GM23338 (cell line): Measurements from ENCODE around the gene TGM2. TPM values are rescaled to one million over a fixed set of nuclear protein-coding genes. Genes with fewer than 3 reads are reported as not detected.

Source experiments
- ATAC-seq: fragments of 200-7000 bp; cut with Tn5 transposase; 3 replicates; pipeline ENCODE4 v1.9.1; 2020
- DNase-seq: peaks from one replicate; pipeline ENCODE4 v3.0.0-alpha.2; 2015; ENCODE audit warnings: low spot score
- H2AFZ ChIP-seq: fragments of 200-600 bp; sonication (generic); 2 replicates; pipeline ENCODE4 v1.8.0; 2016; ENCODE audit warnings: antibody characterized with exemption, mild to moderate bottlenecking, moderate library complexity
- H3F3A ChIP-seq: fragments of 200-600 bp; sonication (generic); replicated peaks from 2 replicates; pipeline ENCODE4 v1.8.0; 2017; ENCODE audit warnings: antibody characterized with exemption, mixed run types, low read depth
- H3K27ac ChIP-seq: fragments of 200-600 bp; sonication (generic); 2 replicates; pipeline ENCODE4 v1.6.1; 2016; ENCODE audit warnings: low read depth
- H3K27me3 ChIP-seq: fragments of 200-600 bp; sonication (generic); 2 replicates; pipeline ENCODE4 v1.8.0; 2016; ENCODE audit warnings: mild to moderate bottlenecking, mixed run types, moderate library complexity; ENCODE audit not compliant: insufficient read depth
- H3K36me3 ChIP-seq: fragments of 200-600 bp; sonication (generic); 2 replicates; pipeline ENCODE4 v1.8.0; 2016; ENCODE audit warnings: mild to moderate bottlenecking; ENCODE audit not compliant: insufficient read depth
- H3K4me1 ChIP-seq: fragments of 200-600 bp; sonication (generic); 2 replicates; pipeline ENCODE4 v1.8.0; 2016; ENCODE audit warnings: mild to moderate bottlenecking, moderate library complexity; ENCODE audit not compliant: insufficient read depth
- H3K4me2 ChIP-seq: fragments of 200-600 bp; sonication (generic); 2 replicates; pipeline ENCODE4 v1.7.1; 2017; ENCODE audit warnings: mixed run types
- H3K4me3 ChIP-seq: fragments of 200-600 bp; sonication (generic); 2 replicates; pipeline ENCODE4 v1.6.1; 2016; ENCODE audit warnings: mixed run types
- H3K79me2 ChIP-seq: fragments of 200-600 bp; sonication (generic); replicated peaks from 2 replicates; pipeline ENCODE4 v1.8.0; 2017; ENCODE audit warnings: mild to moderate bottlenecking; ENCODE audit not compliant: insufficient read depth
- H3K9me2 ChIP-seq: fragments of 200-600 bp; sonication (generic); 2 replicates; pipeline ENCODE4 v1.8.0; 2017; ENCODE audit not compliant: insufficient read depth
- H4K20me1 ChIP-seq: fragments of 200-600 bp; sonication (generic); replicated peaks from 2 replicates; pipeline ENCODE4 v1.8.0; 2017; ENCODE audit warnings: mild to moderate bottlenecking; ENCODE audit not compliant: insufficient read depth
- H3K27ac Mint-ChIP-seq: 2 replicates; pipeline ENCODE4 v1.8.0; 2020; ENCODE audit warnings: inconsistent platforms, mild to moderate bottlenecking, moderate library complexity, mixed read lengths
- H3K27me3 Mint-ChIP-seq: 3 replicates; pipeline ENCODE4 v1.8.0; 2022; ENCODE audit warnings: low read depth, mild to moderate bottlenecking, moderate library complexity, mixed read lengths, inconsistent platforms; ENCODE audit not compliant: insufficient read depth, poor library complexity
- H3K36me3 Mint-ChIP-seq: 3 replicates; pipeline ENCODE4 v1.8.0; 2021; ENCODE audit warnings: low read depth, mild to moderate bottlenecking, inconsistent platforms, moderate library complexity, mixed read lengths
- H3K4me1 Mint-ChIP-seq: 3 replicates; pipeline ENCODE4 v1.8.0; 2020; ENCODE audit warnings: mild to moderate bottlenecking, inconsistent platforms, mixed read lengths
- H3K4me3 Mint-ChIP-seq: 3 replicates; pipeline ENCODE4 v1.8.0; 2021; ENCODE audit warnings: moderate library complexity, mild to moderate bottlenecking, inconsistent platforms, mixed read lengths
- H3K9me3 Mint-ChIP-seq: 3 replicates; pipeline ENCODE4 v1.8.0; 2020; ENCODE audit warnings: moderate library complexity, mild to moderate bottlenecking, inconsistent platforms, mixed read lengths
- CREB1 ChIP-seq: fragments of 250-450 bp; sonication (Bioruptor Pico); IDR thresholded peaks from 2 replicates; pipeline ENCODE4 v1.5.0; 2020; ENCODE audit warnings: low read depth, mild to moderate bottlenecking, moderate library complexity
- CTCF ChIP-seq, 2 experiments: fragments of 200-600 bp in 1 of 2; sonication (generic) in 1 of 2; conservative IDR thresholded peaks; 2 replicates each; pipeline versions ENCODE4 v1.5.1 to v1.6.1; 2016 to 2017; ENCODE audit warnings: antibody characterized with exemption in 2 of 2, low read depth in 2 of 2, mild to moderate bottlenecking in 2 of 2, moderate library complexity in 1 of 2
- ETS1 ChIP-seq: IDR thresholded peaks from 2 replicates; pipeline ENCODE4 v1.6.1; 2016; ENCODE audit warnings: antibody characterized with exemption
- EZH2 ChIP-seq: fragments of 200-600 bp; sonication (generic); IDR thresholded peaks from one replicate; pipeline ENCODE4 v1.8.0; 2017; ENCODE audit warnings: antibody characterized with exemption, mild to moderate bottlenecking, low read depth; ENCODE audit not compliant: unreplicated experiment
- EZH2phosphoT487 ChIP-seq: fragments of 200-600 bp; sonication (generic); IDR thresholded peaks from one replicate; pipeline ENCODE4 v1.8.1; 2018; ENCODE audit warnings: antibody characterized with exemption; ENCODE audit not compliant: unreplicated experiment
- JUNB ChIP-seq: IDR thresholded peaks from one replicate; pipeline ENCODE4 v1.6.1; 2016; ENCODE audit warnings: antibody characterized with exemption; ENCODE audit not compliant: unreplicated experiment
- NANOG ChIP-seq: IDR thresholded peaks from 2 replicates; pipeline ENCODE4 v1.6.1; 2016; ENCODE audit warnings: antibody characterized with exemption, borderline replicate concordance
- POLR2AphosphoS5 ChIP-seq: IDR thresholded peaks from 2 replicates; pipeline ENCODE4 v1.6.1; 2016; ENCODE audit warnings: antibody characterized with exemption, low read depth
- REST ChIP-seq: IDR thresholded peaks from one replicate; pipeline ENCODE4 v1.6.1; 2018; ENCODE audit warnings: antibody characterized with exemption; ENCODE audit not compliant: unreplicated experiment
- STAT1 ChIP-seq: IDR thresholded peaks from one replicate; pipeline ENCODE4 v1.6.1; 2016; ENCODE audit warnings: antibody characterized with exemption; ENCODE audit not compliant: unreplicated experiment
- ZNF114 ChIP-seq: fragments of 250-450 bp; sonication (Bioruptor Pico); IDR thresholded peaks from 2 replicates; pipeline ENCODE4 v1.5.0; 2020; ENCODE audit warnings: mild to moderate bottlenecking, moderate library complexity
- ZNF331 ChIP-seq: fragments of 250-450 bp; sonication (Bioruptor Pico); IDR thresholded peaks from 2 replicates; pipeline ENCODE4 v1.5.0; 2020; ENCODE audit warnings: low read depth, mild to moderate bottlenecking, moderate library complexity
- ZNF462 ChIP-seq: fragments of 250-450 bp; sonication (Bioruptor Pico); IDR thresholded peaks from 2 replicates; pipeline ENCODE4 v1.5.0; 2020; ENCODE audit warnings: mild to moderate bottlenecking, moderate library complexity
- polyA plus RNA-seq: library from polyadenylated mRNA; unstranded; fragments of >200 nt; fragmentation: Nextera tagmentation; extraction: Ambion mirVana; gene quantifications from 2 replicates; pipeline ENCODE4 v1.2.1, GENCODE V29; 2016
- total RNA-seq: library from RNA; depleted of rRNA; stranded (reverse); fragments of >200 nt; shearing (Covaris generic); gene quantifications from 2 replicates; pipeline ENCODE4 v1.2.3, GENCODE V29; 2014

The TGM2 gene
- total and polyA plus RNA-seq, 2 experiments from 2014 or later: 0.45 to 1.0 TPM

- H3K9me3 Mint-ChIP-seq: no peaks in the 10 kb centered on the region
- H3K36me3 Mint-ChIP-seq: no peaks in the 10 kb centered on the region
- Histone ChIP-seq H3K79me2 (no peaks in the 10 kb centered on the region), H3K4me1 (no peaks in the 10 kb centered on the region), H3K27ac (no peak overlapping the region), H3K4me3 (no peak overlapping the region), H3K36me3 (no peaks in the 10 kb centered on the region), H4K20me1 (no peaks in the 10 kb centered on the region), H3K27me3 (no peaks in the 10 kb centered on the region), H3K9me2 (no peaks in the 10 kb centered on the region), H3F3A (no peaks in the 10 kb centered on the region), H3K4me2 (no peak overlapping the region), H2AFZ (no peak overlapping the region)
- ATAC-seq (no peak), DNase-seq (no peak)
- no peak overlapping the region for H3K27ac Mint-ChIP-seq
- TF ChIP-seq REST: no peak
- no peak for TF ChIP-seq STAT1
- no peak for TF ChIP-seq ETS1
- TF ChIP-seq NANOG: no peak
- TF ChIP-seq ZNF331 (CRISPR knock-in tag): no peak
- TF ChIP-seq EZH2: no peak
- TF ChIP-seq ZNF462 (CRISPR knock-in tag): no peak
- no peak for TF ChIP-seq ZNF114 (CRISPR knock-in tag)
- no peak for TF ChIP-seq EZH2phosphoT487
- no peak for TF ChIP-seq POLR2AphosphoS5
- no peak for TF ChIP-seq JUNB
- TF ChIP-seq CTCF (conservative IDR thresholded peaks at IDR 0.05; ENCODE audit: low read depth in 2 of 2): no peak
- TF ChIP-seq CREB1 (CRISPR knock-in tag): no peak
- no peaks in the 10 kb centered on the region; the same call in 1 of the 3 replicates for H3K4me1 Mint-ChIP-seq
- H3K4me3 Mint-ChIP-seq: no peak overlapping the region
- peaks cover 8% of the 10 kb centered on the region for H3K27me3 Mint-ChIP-seq
These were observed 1.9 kb downstream of the TGM2 start for GRCh38 chr20:38162878-38163875.
